OCI-LY7 (cell line): ENCODE results near the gene CANT1. TPM values are rescaled to one million over a fixed set of nuclear protein-coding genes. Genes with fewer than 3 reads are reported as not detected.

Experiments used
- BruUV-seq: library from RNA; stranded (reverse); fragments of 400-500 nt; replicated peaks from 2 replicates; lab custom pipeline; 2021; lab: Mats Ljungman, UMichigan
- CTCF ChIA-PET: fragments of 300-600 bp; sonication (Branson Sonifier 250); formaldehyde crosslinking; loops from one replicate; lab custom pipeline; 2022; ENCODE audit warnings: antibody characterized with exemption; ENCODE audit not compliant: unreplicated experiment; lab: Charles Lee
- POLR2A ChIA-PET: fragments of 300-600 bp; sonication (Branson Sonifier 250); formaldehyde crosslinking; loops from one replicate; lab custom pipeline; 2022; ENCODE audit warnings: antibody characterized with exemption; lab: Charles Lee
- DNase-seq: peaks from one replicate; pipeline ENCODE4 v3.0.0-alpha.2; 2015; ENCODE audit warnings: low spot score
- H2AFZ ChIP-seq: fragments of 200-600 bp; sonication (generic), shearing (Covaris generic); 2 replicates; pipeline ENCODE4 v1.6.1; 2014; ENCODE audit warnings: mild to moderate bottlenecking, antibody characterized with exemption, low read length, moderate library complexity
- H3K27ac ChIP-seq: fragments of 200-600 bp; sonication (generic); 2 replicates; pipeline ENCODE4 v1.5.1; 2014; ENCODE audit warnings: mixed run types, low read depth, mild to moderate bottlenecking, moderate library complexity, low read length, inconsistent platforms; ENCODE audit not compliant: poor library complexity, severe bottlenecking
- H3K36me3 ChIP-seq: fragments of 200-600 bp; sonication (generic); 2 replicates; pipeline ENCODE4 v1.6.1; 2014; ENCODE audit warnings: mild to moderate bottlenecking, antibody characterized with exemption, low read length, moderate library complexity, mixed read lengths; ENCODE audit not compliant: insufficient read depth
- H3K4me1 ChIP-seq: fragments of 200-600 bp; sonication (generic); 2 replicates; pipeline ENCODE4 v1.5.1; 2014; ENCODE audit warnings: mild to moderate bottlenecking, low read length; ENCODE audit not compliant: insufficient read depth, poor library complexity, severe bottlenecking
- H3K4me2 ChIP-seq: fragments of 200-600 bp; sonication (generic); 2 replicates; pipeline ENCODE4 v1.6.1; 2014; ENCODE audit warnings: mild to moderate bottlenecking, low read length
- H3K4me3 ChIP-seq: fragments of 200-600 bp; sonication (generic); 2 replicates; pipeline ENCODE4 v1.5.1; 2014; ENCODE audit warnings: mild to moderate bottlenecking, low read depth, low read length; ENCODE audit not compliant: poor library complexity, severe bottlenecking
- H3K79me2 ChIP-seq: fragments of 200-600 bp; sonication (generic); 2 replicates; pipeline ENCODE4 v1.6.1; 2016; ENCODE audit warnings: low read depth, mild to moderate bottlenecking, low read length, moderate library complexity, mixed read lengths; ENCODE audit not compliant: insufficient read depth
- H3K9me2 ChIP-seq: fragments of 200-600 bp; sonication (generic); 2 replicates; pipeline ENCODE4 v1.6.1; 2016; ENCODE audit warnings: mild to moderate bottlenecking, low read length, mixed read lengths; ENCODE audit not compliant: insufficient read depth
- H3K9me3 ChIP-seq: fragments of 200-600 bp; sonication (generic); 2 replicates; pipeline ENCODE4 v1.6.1; 2014; ENCODE audit warnings: mild to moderate bottlenecking, mixed run types, low read length, mixed read lengths
- H4K20me1 ChIP-seq: fragments of 200-600 bp; sonication (generic); 2 replicates; pipeline ENCODE4 v1.6.1; 2014; ENCODE audit warnings: mild to moderate bottlenecking, antibody characterized with exemption, low read length, moderate library complexity, mixed read lengths; ENCODE audit not compliant: insufficient read depth
- CTCF ChIP-seq: fragments of 200-600 bp; sonication (generic); conservative IDR thresholded peaks from 2 replicates; pipeline ENCODE4 v1.5.1; 2014; ENCODE audit warnings: mild to moderate bottlenecking, antibody characterized with exemption, low read length, moderate library complexity, mixed read lengths
- EZH2phosphoT487 ChIP-seq: fragments of 200-600 bp; sonication (generic); IDR thresholded peaks from 2 replicates; pipeline ENCODE4 v1.6.1; 2018; ENCODE audit warnings: low read depth, borderline replicate concordance, mild to moderate bottlenecking, mixed run types, antibody characterized with exemption, low read length, moderate library complexity, mixed read lengths
- intact Hi-C: fragments of 100-400 bp; cut with micrococcal nuclease; formaldehyde crosslinking; loops from one replicate; pipeline ENCODE4 v1.10.0; 2022; ENCODE audit not compliant: unreplicated experiment
- total RNA-seq, 2 experiments: library from RNA; depleted of rRNA in 1 of 2; stranded (reverse); fragments of >200 nt in 1 of 2; shearing (Covaris generic) in 1 of 2; gene quantifications; 2 replicates each; pipeline ENCODE4 v1.2.3, GENCODE V29; 2014 to 2022

The CANT1 gene
- total RNA-seq, 2 experiments from 2014 or later: 37.2 to 60.5 TPM

DNA sequence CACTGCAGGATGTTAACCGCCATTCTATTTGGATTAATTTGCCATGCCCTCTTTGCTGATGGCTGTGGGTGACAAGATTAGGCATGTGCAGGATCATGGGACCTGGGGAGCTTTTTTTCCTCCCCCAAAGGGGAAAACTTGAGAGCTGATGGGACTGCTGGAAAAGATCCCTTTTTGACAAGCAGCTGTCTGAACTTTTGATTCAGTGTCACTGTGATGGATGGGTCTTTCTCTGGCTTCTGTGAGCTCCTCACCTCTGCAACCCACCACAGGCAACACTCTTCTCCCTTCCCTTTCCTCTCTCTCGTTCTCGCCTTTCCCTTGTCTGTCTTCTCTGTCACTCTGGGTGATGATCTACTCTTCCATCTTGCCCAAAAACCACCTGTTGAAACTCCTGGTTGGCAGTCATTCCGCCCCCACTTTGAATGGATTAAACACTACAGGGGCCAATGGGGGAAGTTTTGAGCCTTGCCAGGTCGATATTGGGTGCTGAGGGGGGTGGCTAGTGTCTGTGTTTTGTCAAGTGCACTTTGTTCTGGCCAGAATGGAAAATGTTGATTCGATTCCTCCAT is 3.1 kb upstream of the CANT1 start:
- Histone ChIP-seq H3K27ac (no peak overlapping the region), H3K4me3 (no peak overlapping the region), H3K4me2 (no peak overlapping the region), H4K20me1 (no peaks in the 10 kb centered on the region), H3K9me3 (peaks cover 32% of the 10 kb centered on the region), H2AFZ (no peak overlapping the region), H3K9me2 (no peaks in the 10 kb centered on the region), H3K79me2 (peaks cover 18% of the 10 kb centered on the region), H3K4me1 (peaks cover 19% of the 10 kb centered on the region), H3K36me3 (no peaks in the 10 kb centered on the region)
- intact Hi-C loops: no loop called here
- BruUV-seq: no TSS peak
- no peak for TF ChIP-seq EZH2phosphoT487
- no peak for TF ChIP-seq CTCF
- POLR2A ChIA-PET: no interaction called here
- CTCF ChIA-PET: no interaction called here
- no peak for DNase-seq

GRCh38 chr17:79011451-79012147 is 2.0 kb upstream of the CANT1 start:
- Histone ChIP-seq H3K4me3 (no peak overlapping the region), H3K4me2 (no peak overlapping the region), H3K79me2 (peaks cover 25% of the 10 kb centered on the region), H3K27ac (no peak overlapping the region), H2AFZ (no peak overlapping the region), H4K20me1 (0 out of 2 replicates have a peak, but pooled peaks cover 3% of the 10 kb centered on the region), H3K9me3 (peaks cover 32% of the 10 kb centered on the region), H3K36me3 (no peaks in the 10 kb centered on the region), H3K9me2 (no peaks in the 10 kb centered on the region), H3K4me1 (peaks cover 23% of the 10 kb centered on the region)
- TF ChIP-seq CTCF: no peak
- no peak for TF ChIP-seq EZH2phosphoT487
- BruUV-seq: no TSS peak
- POLR2A ChIA-PET: no interaction called here
- intact Hi-C loops: no loop called here
- CTCF ChIA-PET: no interaction called here
- no peak for DNase-seq

DNA sequence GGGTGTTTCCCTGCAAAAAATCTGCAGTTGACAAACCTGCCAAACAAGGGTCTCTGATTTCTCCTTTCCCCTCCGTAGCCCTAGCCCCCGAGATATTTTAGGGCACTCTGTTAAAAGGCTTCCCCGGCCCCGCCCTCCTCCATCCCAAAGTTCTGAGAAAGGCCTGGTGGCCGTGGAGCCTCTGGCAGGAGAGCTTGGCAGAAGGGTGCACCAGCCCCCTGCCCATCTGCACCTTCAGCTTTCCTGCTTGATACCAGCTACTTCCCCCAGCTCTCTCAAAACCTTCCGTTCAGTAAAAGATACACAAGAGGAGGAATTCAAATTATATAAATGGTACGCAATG is 711 bp upstream of the CANT1 start:
- H3K79me2 ChIP-seq: peaks cover 25% of the 10 kb centered on the region
- H3K4me2 ChIP-seq: peak overlapping the region; percentile 56
- peaks cover 21% of the 10 kb centered on the region for H3K9me3 ChIP-seq
- no peak for TF ChIP-seq EZH2phosphoT487
- TF ChIP-seq CTCF: no peak
- no TSS peak for BruUV-seq
- no peaks in the 10 kb centered on the region for H3K36me3 ChIP-seq
- 0 out of 2 replicates have a peak, but pooled peaks cover 3% of the 10 kb centered on the region for H4K20me1 ChIP-seq
- no peak for DNase-seq
- ChIA-PET POLR2A (interaction anchor here (0.9 kb wide), 1 partner anchor 35 kb away, joined by 6 read pairs; no protein-coding TSS in a partner anchor), CTCF (no interaction called here)
- intact Hi-C loops: no loop called here
- H2AFZ ChIP-seq: peak overlapping the region; percentile 89
- no peaks in the 10 kb centered on the region for H3K9me2 ChIP-seq
- H3K4me3 ChIP-seq: peak overlapping the region; percentile 85
- peaks cover 23% of the 10 kb centered on the region for H3K4me1 ChIP-seq
- H3K27ac ChIP-seq: no peak overlapping the region
